Ovary (tissue), 9 donors: ENCODE data around the gene PKD1L1. TPM values are rescaled to one million over a fixed set of nuclear protein-coding genes. Genes with fewer than 3 reads are reported as not detected.

Experiments
- DNase-seq, 5 donors: peaks; one replicate each; pipeline ENCODE4 v3.0.0-alpha.2; 2019 to 2020
- H3K27ac ChIP-seq, 2 donors: fragments of 200-600 bp; one replicate each; pipeline versions ENCODE4 v1.5.1 to v1.8.0; 2019 to 2022
- H3K27me3 ChIP-seq: fragments of 200-600 bp; one replicate; pipeline ENCODE4 v1.8.0; 2022
- H3K36me3 ChIP-seq: fragments of 200-600 bp; sonication (generic); one replicate; pipeline ENCODE4 v1.5.1; 2019
- H3K4me1 ChIP-seq: one replicate; pipeline ENCODE4 v1.8.1; 2013; ENCODE audit warnings: mild to moderate bottlenecking, moderate library complexity; ENCODE audit not compliant: insufficient read depth
- H3K4me3 ChIP-seq: fragments of 200-600 bp; sonication (generic); one replicate; pipeline ENCODE4 v1.5.1; 2017
- H3K9me3 ChIP-seq, 2 donors: fragments of 200-600 bp in 1 of 2; sonication (generic) in 1 of 2; one replicate each; pipeline versions ENCODE4 v1.5.1 to v1.8.1; 2013 to 2019; ENCODE audit warnings: mild to moderate bottlenecking in 1 of 2, moderate library complexity in 1 of 2
- CTCF ChIP-seq, 3 donors: fragments of 450-650 bp in 2 of 3; fragments of 200-600 bp in 1 of 3; IDR thresholded peaks; one replicate each; pipeline versions ENCODE4 v1.5.1 to v1.8.0; 2016 to 2022; ENCODE audit warnings: antibody characterized with exemption in 3 of 3, mild to moderate bottlenecking in 1 of 3
- EP300 ChIP-seq: sonication (generic); formaldehyde crosslinking; IDR thresholded peaks from one replicate; pipeline ENCODE4 v1.6.1; 2017; ENCODE audit warnings: antibody characterized with exemption
- POLR2A ChIP-seq: fragments of 450-650 bp; IDR thresholded peaks from one replicate; pipeline ENCODE4 v1.6.1; 2017; ENCODE audit warnings: antibody characterized with exemption, mild to moderate bottlenecking, moderate library complexity
- WGBS, 3 donors: extraction: QIAGEN DNeasy Blood & Tissue Kit in 1 of 3; methylation state at CpG; one replicate each; pipeline versions ENCODE4 v1.1.5 to v1.1.7; 2013 to 2017; 5-methylcytosine and 5-hydroxymethylcytosine counted together
- intact Hi-C, 4 donors: fragments of 100-400 bp; cut with DNase I; formaldehyde crosslinking; loops; one replicate each; pipeline versions ENCODE4 v1.11.0 to v1.15.1; 2022 to 2023
- polyA plus RNA-seq, 2 donors: library from polyadenylated mRNA; stranded (reverse); fragments of 200-250 nt in 1 of 2; fragments of 350-450 nt in 1 of 2; fragmentation: Illumina TruSeq in 1 of 2; extraction: RNeasy Lipid Tissue Mini Kit (QIAGEN cat#74804) in 1 of 2; gene quantifications; one replicate each; pipeline ENCODE4 v1.2.3, GENCODE V29; 2013 to 2014
- total RNA-seq, 7 donors: library from RNA; depleted of rRNA in 2 of 7; stranded (reverse); fragments of >200 nt in 2 of 7; fragmentation: NEBNext Ultra II Directional in 3 of 7; extraction: Animal tissue kit (Norgen Biotek cat#: 25700) in 3 of 7; gene quantifications; one replicate each; pipeline versions ENCODE4 v1.1.0 to v1.2.4, GENCODE V29; 2016 to 2023
- donor health status: DM: no; HTN: no; CAD: no; lungs with moderate emphysema.
- donor health status: DM: no; HTN: no; CAD: no.
- donor health status: Bipolar disorder and iron deficiency.
- donor health status: DM: yes; HTN: yes; CAD: no.
- donor health status: DM: no; HTN: no; CAD: no.
- donor health status: DM: yes; HTN: yes; CAD: no.

The PKD1L1 gene
- total and polyA plus RNA-seq, 9 donors = 0.11 to 0.48 (median 0.22) TPM

- H3K27ac ChIP-seq = no peak overlapping the region
- no peak overlapping the region for H3K4me3 ChIP-seq
- peaks cover 17% of the 10 kb centered on the region for H3K4me1 ChIP-seq
- no peak for DNase-seq
- no peaks in the 10 kb centered on the region for H3K9me3 ChIP-seq
- 87 to 92% (median 91%) methylated on average over 6 of the region's 6 CpGs for WGBS, 3 donors
- H3K27me3 ChIP-seq = no peaks in the 10 kb centered on the region
- intact Hi-C loops = loop anchor here in 2 of 4 donors (10.0 kb wide), 1 partner anchor 220 kb away; the partner anchor contains the start of gene TNS3 (in 2 of the 2)
- no peaks in the 10 kb centered on the region for H3K36me3 ChIP-seq
- TF ChIP-seq POLR2A = no peak
- no peak for TF ChIP-seq EP300
- TF ChIP-seq CTCF (IDR thresholded peaks at IDR 0.05) = no peak
These were observed 143.3 kb downstream of the PKD1L1 start for GRCh38 chr7:47804767-47805545.

GRCh38 chr7:47803846-47804245 lies 144.4 kb downstream of the PKD1L1 start:
- no peaks in the 10 kb centered on the region for H3K36me3 ChIP-seq
- DNase-seq = no peak
- WGBS, 3 donors = 77 to 96% (median 91%) methylated on average over 4 of the region's 4 CpGs
- no peak overlapping the region for H3K27ac ChIP-seq
- intact Hi-C loops = loop anchor here in 2 of 4 donors (10.0 kb wide), 1 partner anchor 219 kb away; the partner anchor contains the start of gene TNS3 (in 2 of the 2)
- H3K27me3 ChIP-seq = no peaks in the 10 kb centered on the region
- H3K4me1 ChIP-seq = peaks cover 17% of the 10 kb centered on the region
- no peak for TF ChIP-seq POLR2A
- TF ChIP-seq CTCF (IDR thresholded peaks at IDR 0.05) = no peak
- no peak for TF ChIP-seq EP300
- no peak overlapping the region for H3K4me3 ChIP-seq
- no peaks in the 10 kb centered on the region for H3K9me3 ChIP-seq

- 61 to 76% (median 69%) methylated on average over 6 of the region's 6 CpGs for WGBS, 3 donors
- TF ChIP-seq EP300 (no peak), POLR2A (no peak), CTCF (IDR thresholded peaks at IDR 0.05) (no peak)
- Histone ChIP-seq H3K4me3 (no peak overlapping the region), H3K36me3 (no peaks in the 10 kb centered on the region), H3K27ac (no peak overlapping the region), H3K27me3 (no peaks in the 10 kb centered on the region), H3K9me3 (no peaks in the 10 kb centered on the region), H3K4me1 (peaks cover 17% of the 10 kb centered on the region)
- DNase-seq = no peak
- intact Hi-C loops = loop anchor here in 2 of 4 donors (10.0 kb wide), 1 partner anchor 218 kb away; the partner anchor contains the start of gene TNS3 (in 2 of the 2)
These were observed 145.2 kb downstream of the PKD1L1 start for GRCh38 chr7:47803025-47803424.

- no peak for DNase-seq
- Histone ChIP-seq H3K4me1 (peaks cover 10% of the 10 kb centered on the region), H3K27me3 (no peaks in the 10 kb centered on the region), H3K4me3 (no peak overlapping the region), H3K27ac (no peak overlapping the region), H3K9me3 (no peaks in the 10 kb centered on the region), H3K36me3 (no peaks in the 10 kb centered on the region)
- TF ChIP-seq CTCF (IDR thresholded peaks at IDR 0.05) = no peak
- no peak for TF ChIP-seq POLR2A
- TF ChIP-seq EP300 = no peak
- whole genome bisulfite sequencing, 3 donors = 91 to 97% (median 94%) methylated on average over 6 of the region's 6 CpGs
- intact Hi-C loops = loop anchor here in 2 of 4 donors (10.0 kb wide), 1 partner anchor 217 kb away; the partner anchor contains the start of gene TNS3 (in 2 of the 2)
These were observed 146.8 kb downstream of the PKD1L1 start for GRCh38 chr7:47801423-47801822.
